Heart right ventricle (tissue), 16 donors: Measurements from ENCODE around the gene GALM. TPM values are rescaled to one million over a fixed set of nuclear protein-coding genes. Genes with fewer than 3 reads are reported as not detected.

Experiments used
- ATAC-seq, 8 donors: fragments of 200-7000 bp; cut with Tn5 transposase; one replicate each; pipeline ENCODE4 v1.9.1; 2020; ENCODE audit warnings: mild to moderate bottlenecking in 8 of 8, moderate library complexity in 8 of 8, moderate number of reproducible peaks in 1 of 8
- DNase-seq, 2 donors: peaks; one replicate each; pipeline ENCODE4 v3.0.0-alpha.2; 2020
- H3K27ac ChIP-seq, 10 donors: fragments of 200-600 bp; sonication (generic) in 2 of 10; one replicate each; pipeline versions ENCODE4 v1.5.0 to v1.8.0; 2020 to 2022; ENCODE audit warnings: mild to moderate bottlenecking in 3 of 10
- H3K27me3 ChIP-seq, 7 donors: fragments of 200-600 bp; one replicate each; pipeline ENCODE4 v1.8.0; 2021 to 2022; ENCODE audit warnings: mild to moderate bottlenecking in 2 of 7
- H3K36me3 ChIP-seq, 9 donors: fragments of 200-600 bp; sonication (generic) in 1 of 9; one replicate each; pipeline versions ENCODE4 v1.5.0 to v1.8.0; 2020 to 2022; ENCODE audit warnings: mild to moderate bottlenecking in 2 of 9
- H3K4me1 ChIP-seq, 9 donors: fragments of 200-600 bp; sonication (generic) in 1 of 9; one replicate each; pipeline versions ENCODE4 v1.5.0 to v1.8.0; 2020 to 2022; ENCODE audit warnings: mild to moderate bottlenecking in 4 of 9
- H3K4me3 ChIP-seq, 10 donors: fragments of 200-600 bp; sonication (generic) in 2 of 10; one replicate each; pipeline versions ENCODE4 v1.5.0 to v1.8.0; 2020 to 2022; ENCODE audit warnings: mild to moderate bottlenecking in 7 of 10, moderate library complexity in 2 of 10
- H3K9me3 ChIP-seq, 11 donors: fragments of 200-600 bp in 10 of 11; sonication (generic) in 2 of 11; one replicate each; pipeline versions ENCODE4 v1.5.0 to v1.8.0; 2013 to 2022; ENCODE audit warnings: mild to moderate bottlenecking in 2 of 11, control low read depth in 1 of 11, moderate library complexity in 1 of 11
- WGBS, 2 donors: extraction: QIAGEN DNeasy Blood & Tissue Kit; methylation state at CpG; one replicate each; pipeline ENCODE4 v1.1.7; 2013; ENCODE audit warnings: inconsistent platforms in 1 of 2; 5-methylcytosine and 5-hydroxymethylcytosine counted together
- intact Hi-C, 10 donors: fragments of 100-400 bp; cut with DNase I; formaldehyde crosslinking; loops; one replicate each; pipeline versions ENCODE4 v1.11.1 to v1.14.2; 2022
- polyA plus RNA-seq, 2 donors: library from polyadenylated mRNA; stranded (reverse); fragments of 200-250 nt; gene quantifications; one replicate each; pipeline ENCODE4 v1.2.3, GENCODE V29; 2013
- total RNA-seq, 10 donors: library from RNA; stranded (reverse); fragmentation: NEBNext Ultra II Directional in 3 of 10; extraction: Animal tissue kit (Norgen Biotek cat#: 25700) in 3 of 10; gene quantifications; one replicate each; pipeline versions ENCODE4 v1.2.1 to v1.2.4, GENCODE V29; 2021 to 2023
- TF ChIP-seq, protein P1 (sequence below), 9 donors: fragments of 200-600 bp; sonication (generic) in 2 of 9; IDR thresholded peaks; one replicate each; pipeline versions ENCODE4 v1.5.0 to v1.8.0; 2021 to 2022; ENCODE audit warnings: antibody characterized with exemption in 9 of 9, mild to moderate bottlenecking in 5 of 9, moderate library complexity in 1 of 9
- donor health status: Arrhythmogenic right ventricular cardiomyopathy.
- donor health status: ischemic (EF 13 %, LVEDD 7.1; RV severe dilation, severe dysfunction).
- donor health status: healthy with polysubstance abuse.
- donor health status: DM: no; HTN: yes; CAD: no.
- donor health status: DM: no; HTN: no; CAD: no.
- donor health status: ischemic (EF 25% LVEDD 6.9; RV normal size, moderate dysfunction).
- donor health status: ischemic (EF 25% LVEDD 5.7; RV mildly dilated, moderate dysfunction).
- donor health status: healthy.
- donor health status: DM: yes; HTN: yes; CAD: no.
- donor health status: Ischemic cardiomyopathy.
- donor health status: ischemic (EF 35%, LVEDD 5.7; RV mildly dilated, moderate dysfunction).
- donor health status: nonischemic (EF 11% LVEDD 7.7; RV severe dilation, severe dysfunction).
- donor health status: DM: yes; HTN: yes; CAD: no.
- donor health status: PGD.
- donor health status: ischemic (EF 29% LVEDD 5.4; RV normal size, mild dysfunction).
- donor health status: nonischemic (EF 23%, LVEDD 6.1; RV moderate dilation, normal function).

GALM gene
- total and polyA plus RNA-seq, 12 donors, result 6.5 to 18.6 (median 11.0) TPM

DNA sequence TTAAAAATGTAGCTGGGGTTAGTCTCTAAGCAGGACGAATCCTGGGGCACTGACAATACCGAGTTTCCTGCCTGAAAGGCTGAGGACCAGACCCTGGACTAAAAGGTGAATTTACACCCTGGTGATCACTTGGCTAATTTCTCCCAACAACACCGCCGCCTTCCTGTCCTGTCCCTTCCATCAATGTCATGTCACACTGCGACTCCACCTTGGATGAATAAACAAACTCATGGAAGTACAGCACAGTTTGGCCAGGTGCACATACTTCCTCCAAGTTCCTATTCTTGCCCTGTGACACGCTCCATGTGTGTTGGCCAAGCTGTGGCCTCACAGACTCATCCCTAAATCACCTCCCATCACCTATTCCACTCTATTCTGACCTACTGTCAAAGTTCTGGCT is 15.9 kb upstream of the GALM start:
- Histone ChIP-seq H3K9me3 (no peaks in the 10 kb centered on the region), H3K27ac (no peak overlapping the region), H3K27me3 (no peaks in the 10 kb centered on the region), H3K36me3 (no peaks in the 10 kb centered on the region), H3K4me3 (no peak overlapping the region), H3K4me1 (peaks cover 0 to 50% (median 0%) of the 10 kb centered on the region in 9 donors)
- DNase-seq, result no peak
- TF ChIP-seq, protein P1, sequence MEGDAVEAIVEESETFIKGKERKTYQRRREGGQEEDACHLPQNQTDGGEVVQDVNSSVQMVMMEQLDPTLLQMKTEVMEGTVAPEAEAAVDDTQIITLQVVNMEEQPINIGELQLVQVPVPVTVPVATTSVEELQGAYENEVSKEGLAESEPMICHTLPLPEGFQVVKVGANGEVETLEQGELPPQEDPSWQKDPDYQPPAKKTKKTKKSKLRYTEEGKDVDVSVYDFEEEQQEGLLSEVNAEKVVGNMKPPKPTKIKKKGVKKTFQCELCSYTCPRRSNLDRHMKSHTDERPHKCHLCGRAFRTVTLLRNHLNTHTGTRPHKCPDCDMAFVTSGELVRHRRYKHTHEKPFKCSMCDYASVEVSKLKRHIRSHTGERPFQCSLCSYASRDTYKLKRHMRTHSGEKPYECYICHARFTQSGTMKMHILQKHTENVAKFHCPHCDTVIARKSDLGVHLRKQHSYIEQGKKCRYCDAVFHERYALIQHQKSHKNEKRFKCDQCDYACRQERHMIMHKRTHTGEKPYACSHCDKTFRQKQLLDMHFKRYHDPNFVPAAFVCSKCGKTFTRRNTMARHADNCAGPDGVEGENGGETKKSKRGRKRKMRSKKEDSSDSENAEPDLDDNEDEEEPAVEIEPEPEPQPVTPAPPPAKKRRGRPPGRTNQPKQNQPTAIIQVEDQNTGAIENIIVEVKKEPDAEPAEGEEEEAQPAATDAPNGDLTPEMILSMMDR (IDR thresholded peaks at IDR 0.05), result no peak
- intact Hi-C loops, result no loop called here
- 86 to 90% methylated on average over 6 of the region's 6 CpGs for WGBS, 2 donors
- ATAC-seq, result no peak

DNA sequence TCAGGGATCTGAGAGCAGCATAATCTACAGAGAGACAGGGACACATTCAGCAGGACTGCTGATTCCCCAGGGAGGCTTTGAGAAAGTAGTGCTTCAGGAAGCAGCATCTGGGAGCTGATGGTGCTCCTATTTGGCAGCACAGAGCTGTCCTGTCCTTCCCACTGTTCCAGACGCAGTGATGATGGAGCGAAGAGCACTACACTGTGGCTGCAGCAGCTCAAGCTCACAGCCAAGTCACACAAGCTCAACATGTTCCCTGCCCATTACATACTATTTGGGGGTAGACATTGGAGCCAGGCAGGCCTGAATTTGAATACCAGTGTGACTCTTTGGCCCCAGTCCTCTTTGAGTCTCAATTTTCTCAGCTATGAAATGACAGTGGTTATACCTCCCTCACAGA is 15.2 kb upstream of the GALM start:
- Histone ChIP-seq H3K4me1 (peaks cover 0 to 55% (median 0%) of the 10 kb centered on the region in 9 donors), H3K27ac (no peak overlapping the region), H3K9me3 (no peaks in the 10 kb centered on the region), H3K27me3 (no peaks in the 10 kb centered on the region), H3K4me3 (no peak overlapping the region), H3K36me3 (no peaks in the 10 kb centered on the region)
- intact Hi-C loops, result no loop called here
- 50 to 85% methylated on average over 2 of the region's 2 CpGs for WGBS, 2 donors
- DNase-seq, result no peak
- ATAC-seq, result peak in 2 of 8 donors; percentile 38 to 83
- TF ChIP-seq, protein P1 (IDR thresholded peaks at IDR 0.05), result no peak

DNA sequence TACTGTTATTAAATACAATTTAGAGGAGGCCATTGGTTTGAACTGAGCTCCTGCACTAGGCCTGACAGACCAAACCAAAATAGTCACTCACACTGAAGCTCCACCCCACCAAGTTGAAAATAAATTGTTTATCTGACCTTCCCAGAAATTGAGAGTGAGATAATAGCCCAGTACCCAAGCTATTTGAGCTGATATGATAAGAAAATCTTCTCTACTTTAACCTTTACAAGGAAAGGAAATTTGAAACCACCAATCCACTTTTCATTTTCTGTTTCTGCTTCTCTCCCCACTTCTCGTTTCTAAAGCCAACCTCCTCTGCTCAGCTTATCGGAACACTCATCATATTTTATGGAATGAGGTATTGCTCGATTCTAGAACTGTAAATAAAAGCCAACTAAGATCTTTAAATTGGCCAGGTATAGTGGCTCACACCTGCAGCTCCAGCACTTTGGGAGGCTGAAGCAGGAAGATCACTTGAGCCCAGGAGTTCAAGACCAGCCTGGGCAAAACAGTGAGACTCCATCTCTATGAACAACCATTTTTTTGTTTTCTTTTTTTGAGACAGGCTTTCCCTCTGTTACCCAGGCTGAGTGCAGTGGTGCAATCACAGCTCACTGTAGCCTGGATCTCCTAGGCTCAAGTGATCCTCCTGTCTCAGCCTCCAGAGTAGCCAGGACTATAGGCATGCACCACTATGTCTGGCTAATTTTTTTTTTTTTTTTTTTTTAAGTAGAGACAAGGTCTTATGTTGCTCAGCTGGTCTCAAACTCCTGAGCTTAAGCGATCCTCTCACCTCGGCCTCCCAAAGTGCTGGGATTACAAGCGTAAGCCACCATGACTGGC is 13.3 kb upstream of the GALM start:
- no peak for DNase-seq
- Histone ChIP-seq H3K36me3 (no peaks in the 10 kb centered on the region), H3K27ac (peak overlapping the region in 1 of 10 donors; percentile 74), H3K27me3 (no peaks in the 10 kb centered on the region), H3K4me3 (no peak overlapping the region), H3K9me3 (no peaks in the 10 kb centered on the region), H3K4me1 (peaks cover 0 to 55% (median 0%) of the 10 kb centered on the region in 9 donors)
- WGBS, 2 donors, result 77% methylated on average over 6 of the region's 6 CpGs
- TF ChIP-seq, protein P1 (IDR thresholded peaks at IDR 0.05), result no peak
- no peak for ATAC-seq
- intact Hi-C loops, result no loop called here

DNA sequence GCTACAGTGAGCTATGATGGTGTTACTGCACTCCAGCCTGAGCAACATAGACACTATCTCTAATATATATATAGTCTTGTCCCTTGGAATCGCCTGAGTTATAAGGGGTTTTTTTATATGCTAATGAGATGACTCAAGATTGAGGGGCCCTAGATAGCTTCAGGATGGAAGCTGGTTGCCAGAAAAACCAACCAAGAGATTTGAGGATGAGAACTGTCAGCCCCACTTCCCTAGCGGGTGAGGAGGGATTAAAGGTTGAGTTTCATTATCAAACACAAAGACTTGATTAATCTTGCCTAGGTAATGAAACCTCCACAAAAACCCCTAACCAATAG is 12.6 kb upstream of the GALM start:
- Histone ChIP-seq H3K27me3 (no peaks in the 10 kb centered on the region), H3K27ac (peak overlapping the region in 1 of 10 donors; percentile 74), H3K9me3 (no peaks in the 10 kb centered on the region), H3K4me1 (peaks cover 0 to 49% (median 0%) of the 10 kb centered on the region in 9 donors), H3K4me3 (no peak overlapping the region), H3K36me3 (no peaks in the 10 kb centered on the region)
- DNase-seq, result no peak
- intact Hi-C loops, result no loop called here
- WGBS, 2 donors, result 74 to 88% methylated on average over 2 of the region's 2 CpGs
- TF ChIP-seq, protein P1 (IDR thresholded peaks at IDR 0.05), result no peak
- ATAC-seq, result no peak
